IMR-90 (cell line): ENCODE measurements around the gene POLR1B.

Source experiments
- CTCF ChIP-seq: conservative IDR thresholded peaks from 2 replicates; pipeline ENCODE4 v1.5.1; 2012; ENCODE audit warnings: mild to moderate bottlenecking, low read depth, low read length, improper control_type of control experiment
- POLR2A ChIP-seq: IDR thresholded peaks from 2 replicates; pipeline ENCODE4 v1.6.1; 2012; ENCODE audit warnings: mild to moderate bottlenecking, low read depth, low read length
- SMC3 ChIP-seq: fragments of 150-350 bp; IDR thresholded peaks from 2 replicates; pipeline ENCODE4 v1.6.1; 2016; ENCODE audit warnings: low read depth, mild to moderate bottlenecking, antibody characterized with exemption, low read length, moderate library complexity

- no peak for TF ChIP-seq POLR2A
- no peak for TF ChIP-seq CTCF
- TF ChIP-seq SMC3, result no peak
These were observed 42.6 kb downstream of the POLR1B start for GRCh38 chr2:112584891-112585250.
